GM18861 (cell line): ENCODE results near the gene ADARB1.

Source experiments
- ATAC-seq: cut with Tn5 transposase; IDR thresholded peaks from one replicate; pipeline ENCODE4 v1.9.1; 2021; ENCODE audit not compliant: unreplicated experiment

The ADARB1 gene

GRCh38 chr21:45073301-45074047 lies 906 bp upstream of the ADARB1 start:
- no peak for ATAC-seq

- ATAC-seq = no peak
Measured at GRCh38 chr21:45074818-45075595, 627 bp downstream of the ADARB1 start.

- no peak for ATAC-seq
Measured at GRCh38 chr21:45075596-45076244, 1.3 kb downstream of the ADARB1 start.

GRCh38 chr21:45076245-45076711 lies 1.9 kb downstream of the ADARB1 start:
- ATAC-seq = no peak

GRCh38 chr21:45078371-45078770 lies 4.0 kb downstream of the ADARB1 start:
- ATAC-seq = no peak

- no peak for ATAC-seq
Measured at GRCh38 chr21:45078877-45079281, 4.5 kb downstream of the ADARB1 start.

- ATAC-seq = no peak
Measured at GRCh38 chr21:45079351-45079750, 5.0 kb downstream of the ADARB1 start.

DNA sequence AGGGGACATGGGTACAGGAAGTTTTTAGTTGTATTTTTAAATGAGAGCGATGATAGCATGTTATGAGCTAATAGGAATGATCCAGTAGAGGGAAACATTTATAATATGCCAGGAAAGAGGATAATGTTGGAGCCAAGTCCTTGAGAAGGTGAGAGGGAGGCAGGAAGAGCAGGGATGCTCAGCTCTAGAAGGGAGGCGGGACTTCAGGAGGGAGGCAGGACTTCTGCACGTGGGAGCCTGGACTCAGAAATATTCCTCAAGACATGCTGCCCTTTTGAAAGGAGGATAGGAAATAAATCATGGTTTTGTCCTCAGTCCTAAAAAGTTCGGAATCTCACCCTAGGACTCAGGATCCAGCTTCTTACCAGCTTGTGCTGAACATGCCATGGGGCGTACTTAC lies 5.9 kb downstream of the ADARB1 start:
- ATAC-seq = no peak

GRCh38 chr21:45080639-45081414 lies 6.4 kb downstream of the ADARB1 start:
- no peak for ATAC-seq

- no peak for ATAC-seq
Measured at GRCh38 chr21:45081636-45082035, 7.3 kb downstream of the ADARB1 start.

DNA sequence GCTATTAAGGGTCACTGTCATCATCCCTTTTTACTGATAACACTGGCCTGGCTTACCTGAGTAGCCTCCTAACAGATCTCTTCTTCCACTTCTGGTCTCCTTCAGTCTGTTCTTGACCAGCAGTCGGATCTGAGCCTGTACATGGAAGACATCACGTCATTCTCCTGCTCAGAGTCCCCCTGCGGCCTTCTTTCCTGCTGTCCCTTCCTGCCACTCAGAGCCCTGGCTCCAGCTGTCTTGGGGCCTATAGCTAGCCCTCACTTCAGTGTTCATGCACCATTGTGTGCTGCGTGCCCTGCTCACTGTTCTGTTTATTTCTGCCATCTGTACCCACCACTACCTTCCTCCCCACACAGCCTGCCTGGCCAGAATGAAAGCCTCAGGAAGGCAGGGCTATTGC lies 8.4 kb downstream of the ADARB1 start:
- no peak for ATAC-seq

- no peak for ATAC-seq
Measured at GRCh38 chr21:45084121-45084520, 9.7 kb downstream of the ADARB1 start.

DNA sequence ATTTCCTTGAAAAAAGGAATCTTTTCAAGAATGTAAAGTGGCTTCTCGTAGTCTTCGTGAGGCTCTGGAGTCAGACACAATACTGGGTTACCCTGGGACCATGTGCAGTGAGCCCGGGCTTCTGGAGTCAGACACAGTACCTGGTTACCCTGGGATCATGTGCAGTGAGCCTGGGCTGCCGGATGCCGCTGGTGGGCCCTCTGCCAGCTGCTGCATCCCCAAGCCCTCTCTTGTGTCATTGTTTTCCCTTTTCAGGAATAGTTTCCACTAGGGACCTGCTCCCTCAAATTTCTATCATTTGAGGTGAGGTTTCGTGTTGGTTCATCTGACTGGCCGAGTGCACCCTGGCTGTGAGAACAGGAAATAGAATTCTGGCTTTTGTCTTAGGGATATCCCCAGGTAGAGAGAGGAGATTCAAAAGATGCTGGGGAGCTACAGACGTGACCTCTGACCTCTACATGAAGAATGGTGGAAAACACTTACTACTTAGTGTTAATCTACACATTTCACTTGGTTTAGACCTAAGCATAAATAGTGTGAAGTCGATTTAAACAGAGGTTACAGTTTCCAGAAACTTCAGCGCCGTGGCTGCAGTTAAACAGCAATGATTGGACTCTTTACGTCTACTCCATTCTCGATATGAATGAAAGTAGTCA lies 10.6 kb downstream of the ADARB1 start:
- ATAC-seq = no peak

DNA sequence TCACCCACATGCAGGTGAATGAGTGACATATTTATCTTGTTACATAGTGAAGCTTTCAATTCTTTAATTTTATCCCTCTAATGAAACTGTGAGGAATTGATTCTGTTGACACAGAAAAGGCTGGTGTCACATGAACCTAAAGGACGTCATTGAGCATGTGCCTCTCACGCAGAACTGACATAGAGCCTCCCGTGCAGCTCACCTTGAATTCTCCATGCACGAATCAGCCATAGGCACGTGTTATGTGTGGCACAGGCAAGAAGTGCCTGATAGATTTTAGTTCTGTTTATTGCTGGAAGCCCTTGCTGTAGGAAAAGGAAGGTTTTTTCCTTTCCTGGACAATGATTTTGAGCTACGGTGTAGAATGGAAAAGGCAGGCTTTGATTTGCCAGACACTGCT lies 11.3 kb downstream of the ADARB1 start:
- ATAC-seq = no peak

DNA sequence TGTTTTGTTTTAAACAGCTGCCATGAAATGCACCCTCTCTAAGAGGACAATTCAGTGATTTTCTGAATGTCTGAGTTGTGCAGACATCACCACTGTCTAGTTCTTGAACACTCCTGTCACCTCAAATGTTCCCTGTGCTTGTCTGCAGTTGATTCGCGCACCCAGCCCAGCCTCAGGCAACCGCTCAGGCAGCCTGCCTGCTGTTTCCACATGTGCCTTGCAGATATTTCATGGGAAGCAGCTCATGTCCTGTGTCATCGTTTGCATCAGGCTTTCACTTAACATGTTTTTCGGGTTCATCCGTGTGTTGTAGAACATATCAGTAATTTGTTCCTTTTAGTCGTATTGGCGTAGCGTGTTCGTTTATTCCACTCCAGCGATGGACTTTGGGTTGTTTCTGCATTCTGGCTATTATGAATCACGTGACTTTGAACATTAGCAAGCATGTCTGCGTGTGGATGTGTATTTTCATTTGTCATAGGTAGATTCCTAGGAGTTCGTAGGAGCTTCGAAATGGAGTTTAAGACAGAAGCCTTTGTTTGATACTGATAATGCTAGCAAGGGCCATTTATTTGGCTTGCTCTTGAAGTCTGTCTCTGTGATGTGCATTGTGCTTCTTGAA lies 12.1 kb downstream of the ADARB1 start:
- ATAC-seq = no peak

- no peak for ATAC-seq
Measured at GRCh38 chr21:45087022-45087823, 12.8 kb downstream of the ADARB1 start.

GRCh38 chr21:45088116-45088515 lies 13.7 kb downstream of the ADARB1 start:
- ATAC-seq = no peak

DNA sequence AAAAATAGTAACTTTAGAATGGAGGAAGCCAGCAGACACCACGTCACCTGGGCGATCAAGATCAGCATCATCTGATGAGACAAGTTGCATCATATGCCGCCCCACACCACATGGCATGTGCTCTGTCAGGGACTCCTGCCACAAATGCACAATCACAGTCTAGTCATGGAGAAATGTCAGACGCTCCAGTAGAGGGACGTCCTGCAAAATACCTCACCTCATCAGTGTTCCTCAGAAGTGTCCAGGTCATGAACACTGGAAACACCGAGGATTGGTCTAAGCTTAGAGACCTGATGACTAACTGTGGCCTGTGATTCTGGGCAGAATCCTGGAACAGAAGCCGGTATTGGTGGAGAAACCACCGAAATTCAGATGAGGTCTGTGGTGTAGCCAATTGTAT lies 14.3 kb downstream of the ADARB1 start:
- ATAC-seq = no peak

GRCh38 chr21:45089964-45090363 lies 15.6 kb downstream of the ADARB1 start:
- no peak for ATAC-seq
